Ectodermal cell (in vitro differentiated cells): ENCODE measurements around the gene CFAP43.

ENCODE experiments used
- H3K27ac ChIP-seq: 2 replicates; pipeline ENCODE4 v1.7.0; 2013; ENCODE audit warnings: mild to moderate bottlenecking, low read depth, low read length; ENCODE audit not compliant: insufficient read depth, poor library complexity, severe bottlenecking
- H3K27me3 ChIP-seq: 2 replicates; pipeline ENCODE4 v1.7.0; 2013; ENCODE audit warnings: mild to moderate bottlenecking, low read length; ENCODE audit not compliant: insufficient read depth, control insufficient read depth, poor library complexity, severe bottlenecking
- H3K36me3 ChIP-seq: one replicate; pipeline ENCODE4 v1.7.0; 2013; ENCODE audit warnings: low read length; ENCODE audit not compliant: control insufficient read depth, insufficient read depth
- H3K4me1 ChIP-seq: one replicate; pipeline ENCODE4 v1.7.0; 2013; ENCODE audit warnings: low read length; ENCODE audit not compliant: control insufficient read depth, insufficient read depth
- H3K4me3 ChIP-seq: 2 replicates; pipeline ENCODE4 v1.7.0; 2013; ENCODE audit warnings: low read depth, low read length, control low read depth; ENCODE audit not compliant: insufficient read depth
- H3K9me3 ChIP-seq: 2 replicates; pipeline ENCODE4 v1.7.0; 2013; ENCODE audit warnings: mild to moderate bottlenecking, low read length, moderate library complexity; ENCODE audit not compliant: control insufficient read depth
- WGBS, 2 experiments: methylation state at CpG; one replicate each; pipeline ENCODE4 v1.1.7; 2013; ENCODE audit warnings: missing lambda C conversion rate in 2 of 2; 5-methylcytosine and 5-hydroxymethylcytosine counted together

Gene CFAP43

DNA sequence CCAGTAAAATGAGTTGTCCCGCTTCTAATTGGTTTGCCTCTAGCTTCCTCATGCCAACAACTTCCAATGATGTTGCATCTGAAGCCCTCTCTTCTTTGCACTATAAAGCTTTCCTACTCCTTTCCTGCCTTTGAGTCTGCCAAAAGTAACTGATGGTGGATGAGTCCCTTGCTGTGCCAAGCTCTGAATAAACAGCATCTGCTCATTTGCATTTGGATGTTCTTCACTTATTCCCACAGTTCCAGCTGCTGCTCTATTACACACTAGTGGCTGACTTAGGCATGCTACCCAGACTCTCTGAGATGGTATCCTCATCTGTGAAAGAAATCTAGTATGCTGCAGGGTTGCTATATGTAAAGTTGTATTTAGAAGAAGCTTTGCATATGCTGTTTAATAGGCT, 85.3 kb downstream of the CFAP43 start:
- WGBS, 2 experiments: 80 to 85% methylated on average over 1 of the region's 1 CpG
- H3K36me3 ChIP-seq: no peaks in the 10 kb centered on the region
- H3K4me1 ChIP-seq: no peaks in the 10 kb centered on the region
- H3K9me3 ChIP-seq: no peaks in the 10 kb centered on the region
- no peak overlapping the region for H3K4me3 ChIP-seq
- no peak overlapping the region for H3K27ac ChIP-seq
- H3K27me3 ChIP-seq: no peaks in the 10 kb centered on the region

DNA sequence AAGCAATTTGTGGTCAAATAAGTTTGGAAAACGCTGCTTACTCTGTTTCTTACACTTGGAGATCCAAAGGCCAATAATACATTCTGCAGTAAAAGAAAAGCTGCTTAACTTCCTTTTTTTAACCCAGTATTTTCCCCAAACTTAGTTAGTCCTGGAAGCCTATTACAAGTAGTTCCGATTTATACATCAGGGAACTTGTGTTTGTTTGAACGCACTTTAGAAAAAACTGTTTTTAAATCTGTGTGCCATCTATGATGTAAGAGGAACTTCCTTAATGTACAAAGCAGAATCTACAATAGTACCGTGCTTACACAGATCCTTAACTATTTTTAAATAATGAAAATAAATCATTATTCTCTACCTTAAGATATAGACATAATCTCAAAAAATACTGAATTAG, 87.2 kb downstream of the CFAP43 start:
- no peaks in the 10 kb centered on the region for H3K4me1 ChIP-seq
- 92 to 95% methylated on average over 3 of the region's 4 CpGs for WGBS, 2 experiments
- no peaks in the 10 kb centered on the region for H3K9me3 ChIP-seq
- no peak overlapping the region for H3K27ac ChIP-seq
- H3K36me3 ChIP-seq: no peaks in the 10 kb centered on the region
- H3K27me3 ChIP-seq: no peaks in the 10 kb centered on the region
- H3K4me3 ChIP-seq: no peak overlapping the region

DNA sequence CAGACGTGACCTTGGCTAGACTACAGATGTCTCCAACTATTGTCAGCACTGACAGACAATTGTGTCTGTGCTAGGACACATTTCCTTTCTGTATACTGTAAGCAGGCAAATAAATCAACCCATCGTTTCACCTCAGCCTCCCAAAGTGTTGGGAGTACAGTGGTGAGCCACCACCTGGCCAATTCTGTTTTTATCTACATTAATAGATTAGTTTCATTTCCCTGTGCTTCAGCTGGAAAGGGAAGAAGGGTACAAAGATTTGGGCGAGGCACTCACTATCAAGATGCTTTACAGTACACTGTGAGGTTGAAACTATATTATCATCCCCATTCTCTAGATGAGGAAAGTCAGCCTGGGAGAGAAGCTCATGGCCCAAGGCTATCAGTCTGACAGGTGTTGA, 88.3 kb downstream of the CFAP43 start:
- H3K4me1 ChIP-seq: no peaks in the 10 kb centered on the region
- no peak overlapping the region for H3K27ac ChIP-seq
- H3K9me3 ChIP-seq: no peaks in the 10 kb centered on the region
- WGBS, 2 experiments: 83 to 98% methylated on average over 2 to 3 of the region's 3 CpGs
- H3K4me3 ChIP-seq: no peak overlapping the region
- H3K36me3 ChIP-seq: no peaks in the 10 kb centered on the region
- no peaks in the 10 kb centered on the region for H3K27me3 ChIP-seq

DNA sequence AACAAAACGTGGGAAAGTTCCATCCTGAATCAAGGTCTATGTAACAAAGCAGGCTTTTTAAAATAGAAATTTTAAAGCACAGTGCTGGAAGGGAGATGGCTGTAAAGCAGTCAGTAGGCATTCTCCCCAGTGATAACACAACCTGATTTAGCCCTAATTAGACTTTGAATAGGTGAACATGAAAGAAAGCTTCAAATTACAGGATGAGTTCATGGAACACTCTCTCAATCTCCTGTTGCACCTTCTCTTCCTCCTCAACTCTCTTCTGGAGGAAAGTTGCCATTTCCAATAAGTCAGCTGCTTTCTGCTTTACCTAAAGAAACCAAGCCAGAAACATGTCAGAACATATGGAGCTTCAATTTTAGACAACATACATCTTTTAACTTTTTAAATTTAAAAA, 90.1 kb downstream of the CFAP43 start:
- H3K27ac ChIP-seq: no peak overlapping the region
- H3K4me3 ChIP-seq: no peak overlapping the region
- no peaks in the 10 kb centered on the region for H3K27me3 ChIP-seq
- H3K36me3 ChIP-seq: no peaks in the 10 kb centered on the region
- H3K9me3 ChIP-seq: no peaks in the 10 kb centered on the region
- H3K4me1 ChIP-seq: no peaks in the 10 kb centered on the region
- 0 to 12% methylated on average over 1 of the region's 1 CpG for WGBS, 2 experiments

DNA sequence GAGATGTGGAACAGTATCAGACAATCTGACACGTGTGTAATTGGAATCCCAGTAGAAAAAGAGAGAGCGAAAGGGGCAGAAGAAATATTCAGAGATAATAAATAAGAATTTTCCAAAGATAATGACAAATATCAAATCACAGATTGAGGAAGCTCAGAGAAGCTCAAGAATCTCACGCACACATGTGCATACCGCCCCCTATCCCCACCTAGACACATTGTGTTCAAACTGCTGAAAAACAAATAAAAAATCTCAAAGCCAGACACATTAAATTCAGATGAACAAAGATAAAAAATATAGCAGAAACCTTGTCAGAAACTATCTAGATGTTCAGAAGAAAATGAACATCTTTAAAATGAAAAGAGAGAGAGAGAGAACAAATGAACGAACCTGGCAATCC, 92.9 kb downstream of the CFAP43 start:
- no peak overlapping the region for H3K4me3 ChIP-seq
- 77 to 87% methylated on average over 4 to 5 of the region's 5 CpGs for WGBS, 2 experiments
- no peak overlapping the region for H3K27ac ChIP-seq
- H3K9me3 ChIP-seq: no peaks in the 10 kb centered on the region
- H3K27me3 ChIP-seq: no peaks in the 10 kb centered on the region
- H3K4me1 ChIP-seq: no peaks in the 10 kb centered on the region
- H3K36me3 ChIP-seq: no peaks in the 10 kb centered on the region

DNA sequence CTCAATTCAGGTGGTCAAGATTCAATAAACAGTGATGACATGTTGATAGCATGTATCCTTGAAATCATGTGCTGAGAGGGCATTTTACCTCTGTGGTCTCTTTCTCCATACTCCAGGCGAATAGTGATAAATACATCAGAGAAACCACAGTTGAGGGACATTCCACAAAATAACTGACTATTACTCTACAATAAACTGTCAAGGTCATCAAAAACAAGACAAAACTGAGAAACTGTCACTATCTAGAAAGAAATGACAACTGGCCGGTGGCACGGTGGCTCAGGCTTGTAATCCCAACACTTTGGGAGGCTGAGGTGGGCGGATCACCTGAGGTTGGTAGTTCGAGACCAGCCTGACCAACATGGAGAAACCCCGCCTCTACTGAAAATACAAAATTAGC, 94.0 kb downstream of the CFAP43 start:
- Histone ChIP-seq H3K4me1 (no peaks in the 10 kb centered on the region), H3K27me3 (no peaks in the 10 kb centered on the region), H3K27ac (no peak overlapping the region), H3K4me3 (no peak overlapping the region), H3K9me3 (no peaks in the 10 kb centered on the region), H3K36me3 (no peaks in the 10 kb centered on the region)
- WGBS, 2 experiments: 91 to 92% methylated on average over 6 of the region's 6 CpGs

DNA sequence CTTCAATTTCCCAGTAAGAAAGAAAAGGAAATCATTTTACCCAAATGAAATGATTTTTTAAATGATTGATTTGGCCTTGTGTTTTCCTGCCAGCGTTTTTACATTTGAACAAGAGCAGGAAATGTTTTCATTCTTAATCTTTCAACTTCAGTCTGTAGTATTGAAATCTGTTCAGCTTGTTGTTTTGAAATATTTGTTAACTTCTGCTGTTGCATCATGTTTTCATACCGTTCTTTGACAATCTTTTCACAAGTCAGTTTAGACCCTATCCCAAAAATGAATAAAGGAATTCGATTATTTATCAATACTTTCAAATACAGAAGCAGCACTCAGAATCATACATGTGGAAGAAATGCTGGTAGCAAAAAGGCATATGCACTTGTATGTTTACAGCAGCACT, 102.1 kb downstream of the CFAP43 start:
- Histone ChIP-seq H3K27me3 (no peaks in the 10 kb centered on the region), H3K4me1 (peaks cover 3% of the 10 kb centered on the region), H3K4me3 (no peak overlapping the region), H3K9me3 (no peaks in the 10 kb centered on the region), H3K36me3 (no peaks in the 10 kb centered on the region), H3K27ac (no peak overlapping the region)
- WGBS, 2 experiments: 72 to 82% methylated on average over 3 of the region's 3 CpGs

DNA sequence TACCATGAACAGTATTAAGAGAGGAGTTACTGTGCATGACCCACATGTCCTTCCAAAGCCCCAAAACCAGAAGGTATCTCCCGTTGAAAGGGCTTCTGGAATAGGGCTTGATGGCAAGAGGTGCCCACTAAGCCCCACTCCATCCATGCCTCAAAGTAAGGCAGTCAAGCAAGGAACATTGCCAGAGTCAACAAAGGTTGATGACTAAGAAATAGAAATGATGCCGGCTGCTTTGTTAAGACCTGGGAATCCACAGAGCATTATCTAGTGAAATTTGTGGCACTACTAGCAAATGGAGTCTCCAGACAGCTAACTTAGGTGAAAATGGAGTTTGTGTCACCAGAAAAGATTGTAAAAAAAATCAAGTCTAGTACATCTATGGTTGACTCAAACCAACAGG, 104.0 kb downstream of the CFAP43 start:
- no peaks in the 10 kb centered on the region for H3K27me3 ChIP-seq
- no peak overlapping the region for H3K4me3 ChIP-seq
- 93 to 95% methylated on average over 2 of the region's 2 CpGs for WGBS, 2 experiments
- peaks cover 5% of the 10 kb centered on the region for H3K4me1 ChIP-seq
- H3K9me3 ChIP-seq: no peaks in the 10 kb centered on the region
- H3K27ac ChIP-seq: no peak overlapping the region
- H3K36me3 ChIP-seq: no peaks in the 10 kb centered on the region

- Histone ChIP-seq H3K36me3 (no peaks in the 10 kb centered on the region), H3K4me1 (peaks cover 11% of the 10 kb centered on the region), H3K27ac (no peak overlapping the region), H3K4me3 (no peak overlapping the region), H3K9me3 (no peaks in the 10 kb centered on the region), H3K27me3 (no peaks in the 10 kb centered on the region)
- 77 to 91% methylated on average over 2 of the region's 2 CpGs for WGBS, 2 experiments
Observed at GRCh38 chr10:104127411-104127810, 104.8 kb downstream of the CFAP43 start.

- H3K9me3 ChIP-seq: no peaks in the 10 kb centered on the region
- no peak overlapping the region for H3K27ac ChIP-seq
- H3K36me3 ChIP-seq: no peaks in the 10 kb centered on the region
- H3K27me3 ChIP-seq: no peaks in the 10 kb centered on the region
- 100% methylated on average over 1 of the region's 1 CpG; no CpG with 5 or more reads in 1 of the 2 experiments for WGBS, 2 experiments
- H3K4me1 ChIP-seq: peaks cover 11% of the 10 kb centered on the region
- H3K4me3 ChIP-seq: no peak overlapping the region
Observed at GRCh38 chr10:104123397-104123796, 108.8 kb downstream of the CFAP43 start.
